ENCODE results near the gene AGBL4.

The AGBL4 gene

DNA sequence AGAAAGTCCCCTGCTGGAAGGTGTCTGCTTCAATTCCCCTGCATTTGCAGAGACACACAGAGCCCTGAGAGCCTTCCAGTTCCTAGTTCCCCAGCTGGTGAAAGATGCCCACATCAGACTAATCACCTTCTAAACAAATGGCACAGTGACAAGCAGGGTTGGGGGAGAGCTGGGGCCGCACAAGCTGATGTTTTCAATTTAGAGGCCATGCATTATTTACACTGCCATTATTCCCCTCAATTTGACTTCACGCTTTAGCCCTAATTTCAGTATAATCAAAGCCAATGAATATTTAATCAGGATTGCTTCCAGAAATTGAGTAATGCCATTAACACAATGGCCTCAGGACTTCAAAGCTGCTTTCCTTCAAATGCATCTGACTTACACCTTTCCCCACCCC, 1328.6 kb downstream of the AGBL4 start:
- DNase-seq = no peak

GRCh38 chr1:48693674-48694320, 1330.0 kb downstream of the AGBL4 start:
- no peak for DNase-seq

- no peak for DNase-seq
These were observed 1330.6 kb downstream of the AGBL4 start for GRCh38 chr1:48693180-48693579.

DNA sequence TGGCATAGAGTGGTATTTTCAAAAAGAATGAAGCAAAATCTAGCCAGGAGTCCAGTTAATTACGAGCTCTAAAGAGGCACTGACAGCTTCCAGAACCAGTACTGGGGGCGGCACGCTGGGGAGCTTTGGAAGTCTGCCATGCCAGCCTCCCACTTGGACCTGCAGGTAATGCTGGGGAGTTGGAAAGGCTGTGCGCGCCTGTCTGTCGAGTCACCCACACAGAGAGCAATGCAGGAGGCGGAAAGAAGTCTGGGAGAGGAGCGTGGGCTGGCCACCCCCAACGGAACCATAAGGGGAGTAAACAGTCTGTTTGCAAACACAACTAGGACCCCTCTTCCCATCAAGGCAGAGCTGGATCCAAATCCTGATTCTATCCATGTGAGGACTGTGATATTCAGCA, 1331.5 kb downstream of the AGBL4 start:
- no peak for DNase-seq

- no peak for DNase-seq
These were observed 1332.2 kb downstream of the AGBL4 start for GRCh38 chr1:48691429-48692001.

DNA sequence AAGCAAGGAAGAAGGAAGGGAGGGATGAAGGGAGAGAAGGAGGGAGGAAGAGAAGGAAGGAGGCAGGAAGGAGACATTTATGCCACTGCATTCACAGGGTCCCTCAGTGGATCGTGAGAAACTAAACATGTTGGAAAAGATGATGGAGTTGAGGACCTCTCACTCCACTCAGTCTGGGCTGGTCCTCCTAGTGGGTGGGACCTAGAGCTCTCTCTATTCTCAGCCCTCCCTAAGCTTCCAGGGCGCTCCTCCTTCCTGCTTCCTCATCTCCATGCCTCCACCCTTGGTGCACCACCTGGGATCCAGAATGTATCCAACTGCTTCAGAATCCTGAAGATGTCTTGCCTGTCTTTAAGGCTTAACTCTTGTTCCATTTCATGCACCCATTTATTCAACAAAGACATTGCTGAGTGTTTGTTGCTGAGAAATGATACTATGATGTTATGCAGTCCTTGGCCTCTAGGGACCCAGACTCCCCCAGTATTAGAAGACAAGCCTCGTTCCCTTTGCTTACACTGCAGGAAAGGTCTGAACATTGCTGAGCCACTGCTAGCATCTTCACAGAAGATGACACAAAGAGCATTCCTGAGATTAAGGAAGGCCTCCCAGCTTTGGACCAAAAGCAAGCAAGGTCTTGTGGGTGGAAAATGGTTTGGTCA, 1335.5 kb downstream of the AGBL4 start:
- no peak for DNase-seq

GRCh38 chr1:48687282-48688045, 1336.3 kb downstream of the AGBL4 start:
- DNase-seq = no peak

DNA sequence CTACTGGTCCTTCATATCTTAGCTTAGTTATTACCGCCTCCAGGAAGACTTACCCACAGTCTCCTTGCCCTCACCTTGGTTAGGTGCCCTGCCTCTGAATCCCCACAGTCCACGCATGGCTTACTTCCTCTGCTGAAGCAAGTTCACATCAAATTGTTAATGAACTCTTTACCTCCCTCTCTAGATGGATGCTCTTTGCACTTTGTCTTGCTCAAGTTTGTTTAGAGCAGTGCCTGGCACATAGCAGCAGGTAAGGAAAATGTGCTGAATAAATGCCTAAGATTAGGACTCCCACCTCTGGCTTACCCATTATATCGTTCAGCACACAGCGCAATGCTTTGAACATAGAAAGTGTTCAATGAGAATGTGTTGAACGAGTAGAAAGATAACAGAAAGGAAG, 1337.6 kb downstream of the AGBL4 start:
- DNase-seq = no peak

DNA sequence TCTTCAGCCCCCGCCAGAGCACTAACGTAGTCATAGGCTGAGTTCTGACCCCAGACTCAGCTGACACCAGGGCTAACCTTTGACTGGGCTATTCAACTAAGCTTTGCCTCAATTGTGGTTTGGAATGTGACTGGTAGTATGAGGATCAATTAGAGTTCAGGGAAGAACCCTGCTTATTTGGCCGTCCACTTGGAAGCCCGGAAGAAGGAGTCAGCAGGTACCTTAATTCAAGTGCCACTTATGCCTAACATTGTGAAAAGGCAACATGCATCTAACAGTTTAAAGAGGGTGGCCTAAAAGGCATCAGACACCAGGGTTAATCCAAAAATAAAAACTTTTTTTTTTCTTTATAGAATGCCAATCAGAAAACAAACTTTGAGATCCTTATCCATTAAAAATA, 1339.4 kb downstream of the AGBL4 start:
- DNase-seq = no peak

GRCh38 chr1:48683839-48684238, 1339.9 kb downstream of the AGBL4 start:
- DNase-seq = no peak

GRCh38 chr1:48681476-48682305, 1342.1 kb downstream of the AGBL4 start:
- DNase-seq = no peak

- no peak for DNase-seq
These were observed 1343.2 kb downstream of the AGBL4 start for GRCh38 chr1:48680411-48681035.

DNA sequence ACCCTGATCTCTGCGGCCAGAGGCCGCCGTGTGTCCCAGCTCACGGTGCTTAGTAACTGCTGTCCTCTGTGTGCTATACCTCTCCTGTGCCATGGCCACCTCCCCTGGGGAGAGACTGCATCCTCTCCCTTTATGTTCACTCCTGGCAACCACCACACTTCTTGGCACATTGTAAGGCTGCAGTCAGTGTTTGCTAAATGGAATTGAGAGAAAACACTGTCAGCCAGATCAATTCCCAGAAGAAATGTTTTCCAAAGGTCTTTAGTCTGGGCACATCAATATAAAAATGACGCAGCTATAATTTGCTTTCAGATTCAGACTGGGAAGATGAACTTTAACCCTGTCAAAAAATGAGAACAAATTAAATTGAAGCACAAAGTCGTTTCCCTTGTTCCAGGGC, 1343.9 kb downstream of the AGBL4 start:
- DNase-seq = no peak

GRCh38 chr1:48678710-48679505, 1344.8 kb downstream of the AGBL4 start:
- DNase-seq = no peak

DNA sequence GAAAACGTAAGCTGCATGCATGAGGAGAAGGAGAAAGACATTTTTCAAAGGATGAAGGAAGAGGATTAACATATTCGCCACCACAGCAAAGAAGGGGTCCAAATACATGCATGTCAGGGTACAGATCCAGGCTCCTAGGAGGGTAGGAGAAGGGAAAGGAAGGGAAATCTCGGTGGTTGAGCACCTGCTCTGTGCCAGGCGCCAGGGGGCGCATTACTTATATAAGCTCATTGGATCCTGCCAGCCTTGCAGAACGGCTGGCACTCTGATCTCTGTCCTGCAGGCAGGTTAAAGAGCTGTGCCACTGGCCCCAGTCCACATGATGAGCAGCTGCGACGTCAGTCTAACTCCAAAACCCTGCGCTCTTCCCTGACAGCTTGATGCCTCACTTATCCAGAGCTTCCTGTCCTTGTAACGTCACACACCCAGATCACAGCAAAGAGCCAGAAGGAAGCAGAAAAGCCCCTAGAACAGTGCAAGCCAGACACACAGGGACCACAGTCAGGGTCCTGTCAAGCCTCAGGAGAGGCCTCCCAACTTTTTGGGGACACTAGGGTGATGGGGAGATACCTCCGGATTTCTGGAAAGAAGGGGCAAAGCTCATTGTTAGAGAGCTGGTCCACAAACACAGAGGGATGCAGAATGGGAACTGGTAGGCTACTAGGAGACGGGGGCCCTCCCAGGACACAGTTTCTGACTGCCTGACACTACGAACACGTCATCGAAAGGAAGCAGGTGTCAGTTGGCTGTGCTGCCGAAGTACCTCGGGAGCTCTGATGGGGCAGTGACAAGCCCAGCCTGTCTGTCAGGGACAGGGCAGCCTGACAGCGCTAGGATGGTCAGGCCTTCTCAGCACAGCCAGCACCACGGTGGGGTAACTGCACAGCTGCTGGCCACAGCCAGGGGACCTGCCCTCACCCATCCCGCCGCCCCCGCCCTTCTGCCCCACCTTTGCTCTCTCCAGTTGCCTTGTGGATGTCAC, 1346.2 kb downstream of the AGBL4 start:
- peak; percentile 32 for DNase-seq

DNA sequence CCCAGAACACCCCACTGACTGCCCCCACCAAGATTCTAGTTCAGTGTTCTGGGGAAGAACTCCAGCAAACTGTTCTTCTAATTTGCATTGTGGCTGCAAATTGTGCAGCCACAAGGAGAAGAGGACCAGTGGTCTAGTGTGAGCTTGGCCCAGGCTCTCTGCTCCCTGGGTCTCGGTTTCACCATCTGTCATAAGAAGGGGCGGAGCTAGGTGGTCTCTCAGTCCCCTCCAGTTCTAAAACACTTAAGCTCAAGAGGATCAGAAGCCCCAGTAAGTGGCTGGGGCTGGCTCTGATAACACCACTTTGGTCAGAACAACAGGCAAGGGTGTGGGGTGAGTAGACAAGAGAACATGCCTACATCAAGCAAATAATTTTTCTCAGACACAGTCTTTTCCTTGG, 1346.9 kb downstream of the AGBL4 start:
- DNase-seq = no peak

DNA sequence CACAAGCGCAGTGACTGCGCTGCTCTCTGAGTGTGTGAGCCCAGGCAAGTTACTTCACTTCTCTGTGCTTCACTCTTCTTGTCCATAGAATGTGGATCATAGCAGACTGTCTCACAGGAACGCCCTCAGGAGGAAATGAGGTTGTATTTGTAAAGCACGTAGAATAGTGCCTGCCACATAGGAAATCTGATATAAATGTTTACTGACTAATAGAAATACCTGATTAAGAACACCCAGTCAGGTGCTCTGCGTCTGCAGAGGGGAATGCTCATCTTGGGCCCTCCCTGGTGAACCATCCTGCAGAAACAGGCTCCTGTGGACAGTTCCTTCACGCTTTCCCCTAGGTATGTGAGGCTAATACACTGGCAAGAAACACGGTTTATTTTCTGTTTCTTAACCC, 1347.4 kb downstream of the AGBL4 start:
- DNase-seq = no peak

GRCh38 chr1:48675251-48675650, 1348.5 kb downstream of the AGBL4 start:
- DNase-seq = no peak

GRCh38 chr1:48674641-48675040, 1349.1 kb downstream of the AGBL4 start:
- DNase-seq = no peak

All from activated CD8-positive, alpha-beta memory T cell treated with anti-CD3 and anti-CD28 coated beads, Interleukin-2, amount 50 U/mL, for 4 hours (primary cell).